HepG2 (cell line): ENCODE data around the gene DLX1. TPM values are rescaled to one million over a fixed set of nuclear protein-coding genes. Genes with fewer than 3 reads are reported as not detected.

Experiments used
- AHR ChIP-seq: IDR thresholded peaks from 2 replicates; pipeline ENCODE4 v1.6.1; 2018; ENCODE audit warnings: missing genetic modification reagents, missing compliant biosample characterization
- ATF7 ChIP-seq, 2 experiments: fragments of 450-650 bp in 1 of 2; sonication (generic) in 1 of 2; formaldehyde crosslinking in 1 of 2; IDR thresholded peaks; 2 replicates each; pipeline versions ENCODE4 v1.4.0 to v1.6.1; 2016 to 2020; ENCODE audit warnings: antibody characterized with exemption in 1 of 2, mild to moderate bottlenecking in 1 of 2, missing genetic modification reagents in 1 of 2
- ESRRA ChIP-seq: sonication (generic); formaldehyde crosslinking; IDR thresholded peaks from 2 replicates; pipeline ENCODE4 v1.5.1; 2020; ENCODE audit warnings: mild to moderate bottlenecking, low read depth, missing genetic modification reagents
- FOSL2 ChIP-seq: sonication (generic); formaldehyde crosslinking; IDR thresholded peaks from 2 replicates; pipeline ENCODE4 v1.4.0; 2020; ENCODE audit warnings: missing genetic modification reagents
- KLF6 ChIP-seq: IDR thresholded peaks from 2 replicates; pipeline ENCODE4 v1.8.0; 2016; ENCODE audit warnings: missing biosample characterization, missing genetic modification reagents
- POLR2AphosphoS2 ChIP-seq: IDR thresholded peaks from 2 replicates; pipeline ENCODE4 v1.6.1; 2011; ENCODE audit warnings: low read depth, low read length, improper control_type of control experiment
- RNF2 ChIP-seq: fragments of 450-650 bp; conservative IDR thresholded peaks from 2 replicates; pipeline ENCODE4 v1.6.1; 2016; ENCODE audit warnings: low read depth
- THYN1 ChIP-seq: sonication (generic); formaldehyde crosslinking; IDR thresholded peaks from 2 replicates; pipeline ENCODE4 v1.8.1; 2023; ENCODE audit warnings: low read depth, mild to moderate bottlenecking, moderate library complexity, missing genetic modification reagents, borderline replicate concordance
- ZBTB3 ChIP-seq: sonication (generic); formaldehyde crosslinking; IDR thresholded peaks from 2 replicates; pipeline ENCODE4 v1.4.0; 2020; ENCODE audit warnings: low read depth, mild to moderate bottlenecking, moderate library complexity, missing genetic modification reagents, borderline replicate concordance
- ZBTB44 ChIP-seq: sonication (generic); formaldehyde crosslinking; IDR thresholded peaks from 2 replicates; pipeline ENCODE4 v1.4.0; 2020; ENCODE audit warnings: missing genetic modification reagents
- ZFYVE20 ChIP-seq: sonication (generic); formaldehyde crosslinking; IDR thresholded peaks from 2 replicates; pipeline ENCODE4 v1.8.0; 2023; ENCODE audit warnings: low read depth, mild to moderate bottlenecking, moderate library complexity, missing genetic modification reagents, borderline replicate concordance
- ZNF142 ChIP-seq: sonication (generic); formaldehyde crosslinking; IDR thresholded peaks from 2 replicates; pipeline ENCODE4 v1.4.0; 2020; ENCODE audit warnings: missing genetic modification reagents
- ZNF34 ChIP-seq: sonication (generic); formaldehyde crosslinking; IDR thresholded peaks from 2 replicates; pipeline ENCODE4 v1.4.0; 2020; ENCODE audit warnings: mild to moderate bottlenecking, missing genetic modification reagents, borderline replicate concordance
- ZNF564 ChIP-seq: sonication (generic); formaldehyde crosslinking; IDR thresholded peaks from 2 replicates; pipeline ENCODE4 v1.8.1; 2023; ENCODE audit warnings: mild to moderate bottlenecking, missing genetic modification reagents
- ZNF800 ChIP-seq: sonication (generic); formaldehyde crosslinking; IDR thresholded peaks from 2 replicates; pipeline ENCODE4 v1.4.0; 2020; ENCODE audit warnings: missing genetic modification reagents
- polyA plus RNA-seq, 8 experiments: library from polyadenylated mRNA; depleted of rRNA in 3 of 8; stranded (reverse) in 7 of 8; unstranded in 1 of 8; fragments of >200 nt; fragmentation: Illumina TruSeq in 4 of 8; extraction: Trizol in 4 of 8; gene quantifications; 2 replicates each; pipeline versions ENCODE4 v1.2.1 to v1.2.3, GENCODE V29; 2011 to 2016; ENCODE audit warnings: low read depth in 4 of 8, missing spikeins in 1 of 8, mixed read lengths in 1 of 8; ENCODE audit not compliant: insufficient read depth in 1 of 8
- total RNA-seq, 5 experiments: library from RNA; depleted of rRNA; stranded (reverse); fragments of >200 nt; fragmentation: Illumina TruSeq; extraction: Trizol; gene quantifications; 2 replicates each; pipeline ENCODE4 v1.2.3, GENCODE V29; 2016; ENCODE audit warnings: low read depth in 1 of 5
- TF ChIP-seq, protein P1 (sequence below): sonication (generic); formaldehyde crosslinking; IDR thresholded peaks from 2 replicates; pipeline ENCODE4 v1.5.1; 2020; ENCODE audit warnings: mild to moderate bottlenecking, moderate library complexity, missing genetic modification reagents
- TF ChIP-seq, protein P2 (sequence below): sonication (generic); formaldehyde crosslinking; IDR thresholded peaks from 2 replicates; pipeline ENCODE4 v1.4.0; 2020; ENCODE audit warnings: missing genetic modification reagents

Gene DLX1
- total and polyA plus RNA-seq, 2 of the 13 experiments (the other 11 are each of a cell fraction or from before 2014, with no cell fraction given): 0.18 to 0.86 TPM

- TF ChIP-seq, protein P1, sequence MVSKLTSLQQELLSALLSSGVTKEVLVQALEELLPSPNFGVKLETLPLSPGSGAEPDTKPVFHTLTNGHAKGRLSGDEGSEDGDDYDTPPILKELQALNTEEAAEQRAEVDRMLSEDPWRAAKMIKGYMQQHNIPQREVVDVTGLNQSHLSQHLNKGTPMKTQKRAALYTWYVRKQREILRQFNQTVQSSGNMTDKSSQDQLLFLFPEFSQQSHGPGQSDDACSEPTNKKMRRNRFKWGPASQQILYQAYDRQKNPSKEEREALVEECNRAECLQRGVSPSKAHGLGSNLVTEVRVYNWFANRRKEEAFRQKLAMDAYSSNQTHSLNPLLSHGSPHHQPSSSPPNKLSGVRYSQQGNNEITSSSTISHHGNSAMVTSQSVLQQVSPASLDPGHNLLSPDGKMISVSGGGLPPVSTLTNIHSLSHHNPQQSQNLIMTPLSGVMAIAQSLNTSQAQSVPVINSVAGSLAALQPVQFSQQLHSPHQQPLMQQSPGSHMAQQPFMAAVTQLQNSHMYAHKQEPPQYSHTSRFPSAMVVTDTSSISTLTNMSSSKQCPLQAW (CRISPR knock-in tag): peak; percentile 44; the same call in 1 of the 2 replicates
- TF ChIP-seq THYN1 (CRISPR knock-in tag): no peak
- no peak for TF ChIP-seq ZBTB3 (CRISPR knock-in tag)
- no peak for TF ChIP-seq ATF7 (IDR thresholded peaks at IDR 0.05)
- no peak for TF ChIP-seq ATF7 (CRISPR knock-in tag; IDR thresholded peaks at IDR 0.05)
- TF ChIP-seq ZFYVE20 (CRISPR knock-in tag): no peak
- TF ChIP-seq ZBTB44 (CRISPR knock-in tag): no peak
- no peak for TF ChIP-seq ESRRA (CRISPR knock-in tag)
- TF ChIP-seq ZNF800: peak; percentile 98
- TF ChIP-seq ZNF142 (CRISPR knock-in tag): no peak
- TF ChIP-seq FOSL2 (CRISPR knock-in tag): 0 out of 2 replicates have a peak, but pooled peaks have one; percentile 9
- TF ChIP-seq RNF2: 0 out of 2 replicates have a peak, but pooled peaks have one; percentile 13
- no peak for TF ChIP-seq ZNF34
- TF ChIP-seq AHR (CRISPR knock-in tag): no peak
- no peak for TF ChIP-seq ZNF564 (CRISPR knock-in tag)
- no peak for TF ChIP-seq POLR2AphosphoS2
- TF ChIP-seq, protein P2, sequence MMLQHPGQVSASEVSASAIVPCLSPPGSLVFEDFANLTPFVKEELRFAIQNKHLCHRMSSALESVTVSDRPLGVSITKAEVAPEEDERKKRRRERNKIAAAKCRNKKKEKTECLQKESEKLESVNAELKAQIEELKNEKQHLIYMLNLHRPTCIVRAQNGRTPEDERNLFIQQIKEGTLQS (CRISPR knock-in tag): no peak
- TF ChIP-seq KLF6: no peak
Observed at GRCh38 chr2:172095146-172095904, 10.0 kb downstream of the DLX1 start (continued).
